ENCODE results near the gene KATNAL2.

DNA sequence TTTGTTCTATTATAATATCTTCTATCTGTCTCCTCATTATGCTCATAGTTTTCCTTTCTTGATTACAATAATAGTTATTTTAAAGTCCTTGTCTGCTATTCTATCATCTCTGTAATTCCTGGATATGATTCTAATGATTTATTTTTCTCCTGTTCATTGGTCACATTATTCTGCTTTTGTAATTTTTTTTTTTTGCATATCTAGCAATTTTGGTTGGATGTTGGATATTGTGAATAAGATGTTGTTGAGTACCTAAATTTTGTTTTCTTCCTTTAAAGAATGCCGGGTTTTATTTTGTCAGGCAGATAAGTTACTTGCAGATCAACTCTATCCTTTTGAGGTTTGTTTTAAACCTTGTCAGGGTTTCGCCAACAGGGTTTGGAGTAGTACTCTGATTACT, 25.2 kb downstream of the KATNAL2 start:
- TF ChIP-seq, protein P1, sequence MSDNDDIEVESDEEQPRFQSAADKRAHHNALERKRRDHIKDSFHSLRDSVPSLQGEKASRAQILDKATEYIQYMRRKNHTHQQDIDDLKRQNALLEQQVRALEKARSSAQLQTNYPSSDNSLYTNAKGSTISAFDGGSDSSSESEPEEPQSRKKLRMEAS (IDR thresholded peaks at IDR 0.05; ENCODE audit: low read depth, low read length), result no peak
- TF ChIP-seq EZH2 (IDR thresholded peaks at IDR 0.05; ENCODE audit: borderline replicate concordance, control insufficient read depth, low read depth, low read length), result no peak
- no peak for TF ChIP-seq ESRRA (IDR thresholded peaks at IDR 0.05; ENCODE audit: low read length)
- TF ChIP-seq, protein P2, sequence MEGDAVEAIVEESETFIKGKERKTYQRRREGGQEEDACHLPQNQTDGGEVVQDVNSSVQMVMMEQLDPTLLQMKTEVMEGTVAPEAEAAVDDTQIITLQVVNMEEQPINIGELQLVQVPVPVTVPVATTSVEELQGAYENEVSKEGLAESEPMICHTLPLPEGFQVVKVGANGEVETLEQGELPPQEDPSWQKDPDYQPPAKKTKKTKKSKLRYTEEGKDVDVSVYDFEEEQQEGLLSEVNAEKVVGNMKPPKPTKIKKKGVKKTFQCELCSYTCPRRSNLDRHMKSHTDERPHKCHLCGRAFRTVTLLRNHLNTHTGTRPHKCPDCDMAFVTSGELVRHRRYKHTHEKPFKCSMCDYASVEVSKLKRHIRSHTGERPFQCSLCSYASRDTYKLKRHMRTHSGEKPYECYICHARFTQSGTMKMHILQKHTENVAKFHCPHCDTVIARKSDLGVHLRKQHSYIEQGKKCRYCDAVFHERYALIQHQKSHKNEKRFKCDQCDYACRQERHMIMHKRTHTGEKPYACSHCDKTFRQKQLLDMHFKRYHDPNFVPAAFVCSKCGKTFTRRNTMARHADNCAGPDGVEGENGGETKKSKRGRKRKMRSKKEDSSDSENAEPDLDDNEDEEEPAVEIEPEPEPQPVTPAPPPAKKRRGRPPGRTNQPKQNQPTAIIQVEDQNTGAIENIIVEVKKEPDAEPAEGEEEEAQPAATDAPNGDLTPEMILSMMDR (IDR thresholded peaks at IDR 0.05 in 2 of 3, conservative IDR thresholded peaks at IDR 0.05 in 1 of 3; ENCODE audit: control insufficient read depth in 2 of 3, extremely low read depth in 1 of 3, insufficient read depth in 1 of 3, low read depth in 3 of 3, low read length in 3 of 3), result no peak
- TF ChIP-seq SREBF2 (IDR thresholded peaks at IDR 0.05; ENCODE audit: low read length), result no peak
- TF ChIP-seq, protein P3, sequence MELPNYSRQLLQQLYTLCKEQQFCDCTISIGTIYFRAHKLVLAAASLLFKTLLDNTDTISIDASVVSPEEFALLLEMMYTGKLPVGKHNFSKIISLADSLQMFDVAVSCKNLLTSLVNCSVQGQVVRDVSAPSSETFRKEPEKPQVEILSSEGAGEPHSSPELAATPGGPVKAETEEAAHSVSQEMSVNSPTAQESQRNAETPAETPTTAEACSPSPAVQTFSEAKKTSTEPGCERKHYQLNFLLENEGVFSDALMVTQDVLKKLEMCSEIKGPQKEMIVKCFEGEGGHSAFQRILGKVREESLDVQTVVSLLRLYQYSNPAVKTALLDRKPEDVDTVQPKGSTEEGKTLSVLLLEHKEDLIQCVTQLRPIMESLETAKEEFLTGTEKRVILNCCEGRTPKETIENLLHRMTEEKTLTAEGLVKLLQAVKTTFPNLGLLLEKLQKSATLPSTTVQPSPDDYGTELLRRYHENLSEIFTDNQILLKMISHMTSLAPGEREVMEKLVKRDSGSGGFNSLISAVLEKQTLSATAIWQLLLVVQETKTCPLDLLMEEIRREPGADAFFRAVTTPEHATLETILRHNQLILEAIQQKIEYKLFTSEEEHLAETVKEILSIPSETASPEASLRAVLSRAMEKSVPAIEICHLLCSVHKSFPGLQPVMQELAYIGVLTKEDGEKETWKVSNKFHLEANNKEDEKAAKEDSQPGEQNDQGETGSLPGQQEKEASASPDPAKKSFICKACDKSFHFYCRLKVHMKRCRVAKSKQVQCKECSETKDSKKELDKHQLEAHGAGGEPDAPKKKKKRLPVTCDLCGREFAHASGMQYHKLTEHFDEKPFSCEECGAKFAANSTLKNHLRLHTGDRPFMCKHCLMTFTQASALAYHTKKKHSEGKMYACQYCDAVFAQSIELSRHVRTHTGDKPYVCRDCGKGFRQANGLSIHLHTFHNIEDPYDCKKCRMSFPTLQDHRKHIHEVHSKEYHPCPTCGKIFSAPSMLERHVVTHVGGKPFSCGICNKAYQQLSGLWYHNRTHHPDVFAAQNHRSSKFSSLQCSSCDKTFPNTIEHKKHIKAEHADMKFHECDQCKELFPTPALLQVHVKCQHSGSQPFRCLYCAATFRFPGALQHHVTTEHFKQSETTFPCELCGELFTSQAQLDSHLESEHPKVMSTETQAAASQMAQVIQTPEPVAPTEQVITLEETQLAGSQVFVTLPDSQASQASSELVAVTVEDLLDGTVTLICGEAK (IDR thresholded peaks at IDR 0.05; ENCODE audit: borderline replicate concordance), result no peak
- TF ChIP-seq POLR2A (IDR thresholded peaks at IDR 0.05; ENCODE audit: low read depth, low read length), result no peak
- TF ChIP-seq RB1 (IDR thresholded peaks at IDR 0.05; ENCODE audit: borderline replicate concordance), result no peak
- TF ChIP-seq, protein P4, sequence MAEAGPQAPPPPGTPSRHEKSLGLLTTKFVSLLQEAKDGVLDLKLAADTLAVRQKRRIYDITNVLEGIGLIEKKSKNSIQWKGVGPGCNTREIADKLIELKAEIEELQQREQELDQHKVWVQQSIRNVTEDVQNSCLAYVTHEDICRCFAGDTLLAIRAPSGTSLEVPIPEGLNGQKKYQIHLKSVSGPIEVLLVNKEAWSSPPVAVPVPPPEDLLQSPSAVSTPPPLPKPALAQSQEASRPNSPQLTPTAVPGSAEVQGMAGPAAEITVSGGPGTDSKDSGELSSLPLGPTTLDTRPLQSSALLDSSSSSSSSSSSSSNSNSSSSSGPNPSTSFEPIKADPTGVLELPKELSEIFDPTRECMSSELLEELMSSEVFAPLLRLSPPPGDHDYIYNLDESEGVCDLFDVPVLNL (IDR thresholded peaks at IDR 0.05; ENCODE audit: low read depth, low read length), result no peak
